ENCODE data around the gene TBX6.
"Not testable (repeated sequence)": the region's sequence is repeated elsewhere in the genome, so short reads cannot be mapped to it uniquely, and the experiment has no call there.

Gene TBX6

GRCh38 chr16:30066761-30067583 is 24.8 kb downstream of the TBX6 start:
- no peak for DNase-seq (ENCODE audit: low read depth in 2 of 2, low spot score in 1 of 2)

- DNase-seq (ENCODE audit: low read depth in 2 of 2, low spot score in 1 of 2), result peak in 1 of 2 donors; percentile 21
Observed at GRCh38 chr16:30065943-30066760, 25.6 kb downstream of the TBX6 start.

- peak; percentile 86 to 90 for DNase-seq (ENCODE audit: low read depth in 2 of 2, low spot score in 1 of 2)
Observed at GRCh38 chr16:30065102-30065942, 26.4 kb downstream of the TBX6 start, which contains the start of gene ALDOA. ALDOA (plus strand) TSS chr16:30065760; CDS start chr16:30066898, 1,138 bp downstream.

GRCh38 chr16:30064729-30065101 is 27.0 kb downstream of the TBX6 start:
- no peak for DNase-seq (ENCODE audit: low read depth in 2 of 2, low spot score in 1 of 2)

GRCh38 chr16:30063893-30064728 is 27.6 kb downstream of the TBX6 start:
- peak in 1 of 2 donors; percentile 50 for DNase-seq (ENCODE audit: low read depth in 2 of 2, low spot score in 1 of 2)

- DNase-seq (ENCODE audit: low read depth in 2 of 2, low spot score in 1 of 2), result no peak
Observed at GRCh38 chr16:30063278-30063892, 28.3 kb downstream of the TBX6 start.

GRCh38 chr16:30060836-30061554 is 30.7 kb downstream of the TBX6 start:
- DNase-seq (ENCODE audit: low read depth in 2 of 2, low spot score in 1 of 2), result no peak

- no peak for DNase-seq (ENCODE audit: low read depth in 2 of 2, low spot score in 1 of 2)
Observed at GRCh38 chr16:30060346-30060745, 31.4 kb downstream of the TBX6 start.

GRCh38 chr16:30054959-30055553 is 36.7 kb downstream of the TBX6 start:
- DNase-seq (ENCODE audit: low read depth in 2 of 2, low spot score in 1 of 2), result no peak

GRCh38 chr16:30054451-30054850 is 37.3 kb downstream of the TBX6 start:
- DNase-seq (ENCODE audit: low read depth in 2 of 2, low spot score in 1 of 2), result no peak

- DNase-seq (ENCODE audit: low read depth in 2 of 2, low spot score in 1 of 2), result no peak
Observed at GRCh38 chr16:30053376-30054015, 38.2 kb downstream of the TBX6 start.

GRCh38 chr16:30052671-30053372 is 38.9 kb downstream of the TBX6 start:
- peak; percentile 81 to 86 for DNase-seq (ENCODE audit: low read depth in 2 of 2, low spot score in 1 of 2)

- no peak for DNase-seq (ENCODE audit: low read depth in 2 of 2, low spot score in 1 of 2)
Observed at GRCh38 chr16:30051518-30051917, 40.2 kb downstream of the TBX6 start.

GRCh38 chr16:30049871-30050270 is 41.9 kb downstream of the TBX6 start:
- no peak for DNase-seq (ENCODE audit: low read depth in 2 of 2, low spot score in 1 of 2)

GRCh38 chr16:30046588-30046987 is 45.1 kb downstream of the TBX6 start:
- DNase-seq (ENCODE audit: low read depth in 2 of 2, low spot score in 1 of 2), result no peak

GRCh38 chr16:30046178-30046577 is 45.5 kb downstream of the TBX6 start:
- no peak for DNase-seq (ENCODE audit: low read depth in 2 of 2, low spot score in 1 of 2)

- DNase-seq (ENCODE audit: low read depth in 2 of 2, low spot score in 1 of 2), result no peak
Observed at GRCh38 chr16:30041841-30042240, 49.9 kb downstream of the TBX6 start.

GRCh38 chr16:30040690-30041089 is 51.0 kb downstream of the TBX6 start:
- DNase-seq (ENCODE audit: low read depth in 2 of 2, low spot score in 1 of 2), result not testable (repeated sequence)
